Measurements from ENCODE around the gene FBXL20.
"Not testable (repeated sequence)": the region's sequence is repeated elsewhere in the genome, so short reads cannot be mapped to it uniquely, and the experiment has no call there.

FBXL20 gene

GRCh38 chr17:39357986-39358385 is 43.4 kb downstream of the FBXL20 start:
- Mint-ChIP-seq H3K9me3 (no peaks in the 10 kb centered on the region), H3K27ac (no peak overlapping the region), H3K4me3 (no peak overlapping the region), H3K4me1 (peaks cover 15% of the 10 kb centered on the region), H3K27me3 (no peaks in the 10 kb centered on the region), H3K36me3 (peaks cover 6% of the 10 kb centered on the region)
- no peak for ATAC-seq

DNA sequence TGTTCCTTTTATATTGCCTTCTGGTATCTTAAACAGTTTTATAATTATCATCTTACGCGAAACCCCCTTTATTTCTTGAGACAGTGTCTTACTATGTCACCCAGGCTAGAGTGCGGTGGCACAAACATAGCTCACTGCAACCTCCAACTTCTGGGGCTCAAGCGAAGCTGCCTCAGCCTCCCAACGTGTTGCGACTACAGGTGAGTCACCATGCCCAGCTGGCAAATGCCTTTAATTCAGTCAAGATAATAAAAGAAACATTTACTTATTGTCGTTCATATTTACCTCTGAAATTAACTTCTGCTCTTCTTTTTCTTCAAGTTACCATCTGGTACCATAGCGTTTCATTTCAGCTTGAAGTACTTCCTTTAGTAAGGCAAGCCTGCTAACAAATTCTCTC is 43.9 kb downstream of the FBXL20 start:
- no peak overlapping the region for H3K4me3 Mint-ChIP-seq
- H3K27ac Mint-ChIP-seq, result no peak overlapping the region
- no peak for ATAC-seq
- peaks cover 6% of the 10 kb centered on the region for H3K36me3 Mint-ChIP-seq
- no peaks in the 10 kb centered on the region for H3K27me3 Mint-ChIP-seq
- H3K4me1 Mint-ChIP-seq, result peaks cover 15% of the 10 kb centered on the region
- no peaks in the 10 kb centered on the region for H3K9me3 Mint-ChIP-seq

DNA sequence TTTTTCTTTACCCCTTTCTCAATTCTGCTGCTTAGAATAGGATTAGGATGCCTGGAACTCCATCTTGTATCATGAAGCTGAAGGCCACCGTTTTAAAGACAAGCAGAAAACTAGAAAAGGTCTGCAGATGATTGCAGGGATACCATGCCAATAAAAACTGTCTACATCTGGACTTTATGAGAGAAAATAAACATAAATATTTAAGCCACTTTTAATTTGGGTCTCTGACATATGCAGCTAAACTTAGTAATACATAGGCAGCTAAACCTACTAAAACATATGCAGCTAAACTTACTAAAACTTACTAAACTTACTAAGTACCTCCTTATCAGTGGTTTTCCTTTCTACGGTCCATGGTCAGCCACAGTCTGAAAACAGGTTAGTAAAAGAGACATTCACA is 48.4 kb downstream of the FBXL20 start:
- ATAC-seq, result no peak
- H3K36me3 Mint-ChIP-seq, result peaks cover 6% of the 10 kb centered on the region
- H3K27ac Mint-ChIP-seq, result no peak overlapping the region
- H3K4me1 Mint-ChIP-seq, result peaks cover 6% of the 10 kb centered on the region
- H3K27me3 Mint-ChIP-seq, result no peaks in the 10 kb centered on the region
- no peaks in the 10 kb centered on the region for H3K9me3 Mint-ChIP-seq
- H3K4me3 Mint-ChIP-seq, result no peak overlapping the region

DNA sequence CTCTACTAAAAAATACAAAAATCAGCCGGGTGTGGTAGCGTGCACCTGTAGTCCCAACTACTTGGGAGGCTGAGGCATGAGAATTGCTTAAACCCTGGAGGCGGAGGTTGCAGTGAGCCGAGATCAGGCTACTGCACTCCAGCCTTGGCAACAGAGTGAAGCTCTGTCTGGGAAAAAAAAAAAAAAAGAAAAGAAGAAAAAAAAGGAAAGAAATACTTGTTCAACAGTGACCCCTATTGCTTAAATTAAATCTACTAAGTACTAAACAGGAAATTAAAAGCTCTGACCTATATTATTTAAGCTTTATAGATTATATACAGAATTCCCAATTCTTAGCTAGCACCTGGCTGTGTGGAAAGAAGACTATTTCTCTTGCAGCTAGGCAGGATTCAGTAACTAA is 48.9 kb downstream of the FBXL20 start:
- H3K4me1 Mint-ChIP-seq, result peaks cover 6% of the 10 kb centered on the region
- peaks cover 4% of the 10 kb centered on the region for H3K36me3 Mint-ChIP-seq
- no peaks in the 10 kb centered on the region for H3K27me3 Mint-ChIP-seq
- H3K9me3 Mint-ChIP-seq, result no peaks in the 10 kb centered on the region
- no peak overlapping the region for H3K27ac Mint-ChIP-seq
- no peak overlapping the region for H3K4me3 Mint-ChIP-seq
- no peak for ATAC-seq

GRCh38 chr17:39351508-39351907 is 49.9 kb downstream of the FBXL20 start:
- H3K36me3 Mint-ChIP-seq, result no peaks in the 10 kb centered on the region
- no peak overlapping the region for H3K27ac Mint-ChIP-seq
- ATAC-seq, result no peak
- H3K9me3 Mint-ChIP-seq, result no peaks in the 10 kb centered on the region
- no peaks in the 10 kb centered on the region for H3K27me3 Mint-ChIP-seq
- peaks cover 6% of the 10 kb centered on the region for H3K4me1 Mint-ChIP-seq
- no peak overlapping the region for H3K4me3 Mint-ChIP-seq

DNA sequence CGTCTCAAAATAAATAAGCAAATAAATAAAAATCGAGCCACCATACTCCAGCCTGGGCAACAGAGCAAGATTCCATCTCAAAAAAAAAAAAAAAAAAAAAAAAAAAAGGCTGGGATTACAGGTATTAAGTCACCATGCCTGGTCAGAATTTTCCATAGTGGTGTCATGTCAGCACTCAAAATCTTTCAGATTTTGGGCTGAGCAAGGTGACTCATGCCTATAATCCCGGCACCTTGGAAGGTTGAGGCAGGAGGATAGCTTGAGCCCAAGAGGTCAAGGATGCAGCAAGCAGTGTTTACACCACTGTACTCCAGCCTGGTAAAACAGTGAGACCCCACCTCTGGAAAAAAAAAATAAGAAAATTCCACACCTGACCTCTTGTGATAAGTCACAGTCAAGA is 52.2 kb downstream of the FBXL20 start:
- Mint-ChIP-seq H3K4me3 (no peak overlapping the region), H3K4me1 (peaks cover 6% of the 10 kb centered on the region), H3K9me3 (no peaks in the 10 kb centered on the region), H3K27ac (no peak overlapping the region), H3K36me3 (no peaks in the 10 kb centered on the region), H3K27me3 (no peaks in the 10 kb centered on the region)
- ATAC-seq, result no peak

- not testable (repeated sequence) for H3K4me1 Mint-ChIP-seq, H3K36me3 Mint-ChIP-seq, ATAC-seq, H3K27ac Mint-ChIP-seq, H3K4me3 Mint-ChIP-seq, H3K27me3 Mint-ChIP-seq, H3K9me3 Mint-ChIP-seq
Measured at GRCh38 chr17:39346863-39347262, 54.6 kb downstream of the FBXL20 start.

- Mint-ChIP-seq H3K36me3 (no peaks in the 10 kb centered on the region), H3K27ac (no peak overlapping the region), H3K4me3 (no peak overlapping the region), H3K4me1 (peaks cover 5% of the 10 kb centered on the region), H3K9me3 (no peaks in the 10 kb centered on the region), H3K27me3 (no peaks in the 10 kb centered on the region)
- ATAC-seq, result no peak
Measured at GRCh38 chr17:39341541-39341940, 59.9 kb downstream of the FBXL20 start.

GRCh38 chr17:39340731-39341130 is 60.7 kb downstream of the FBXL20 start:
- no peaks in the 10 kb centered on the region for H3K36me3 Mint-ChIP-seq
- no peak overlapping the region for H3K4me3 Mint-ChIP-seq
- peaks cover 14% of the 10 kb centered on the region for H3K4me1 Mint-ChIP-seq
- H3K27ac Mint-ChIP-seq, result no peak overlapping the region
- H3K27me3 Mint-ChIP-seq, result no peaks in the 10 kb centered on the region
- no peaks in the 10 kb centered on the region for H3K9me3 Mint-ChIP-seq
- no peak for ATAC-seq

GRCh38 chr17:39339272-39339671 is 62.2 kb downstream of the FBXL20 start:
- Mint-ChIP-seq H3K9me3 (no peaks in the 10 kb centered on the region), H3K27me3 (no peaks in the 10 kb centered on the region), H3K36me3 (no peaks in the 10 kb centered on the region), H3K4me3 (no peak overlapping the region), H3K27ac (no peak overlapping the region), H3K4me1 (peaks cover 18% of the 10 kb centered on the region)
- ATAC-seq, result no peak

GRCh38 chr17:39337649-39338048 is 63.8 kb downstream of the FBXL20 start:
- not testable (repeated sequence) for H3K9me3 Mint-ChIP-seq, ATAC-seq, H3K4me3 Mint-ChIP-seq, H3K36me3 Mint-ChIP-seq, H3K27me3 Mint-ChIP-seq, H3K27ac Mint-ChIP-seq
- H3K4me1 Mint-ChIP-seq, result peaks cover 18% of the 10 kb centered on the region

DNA sequence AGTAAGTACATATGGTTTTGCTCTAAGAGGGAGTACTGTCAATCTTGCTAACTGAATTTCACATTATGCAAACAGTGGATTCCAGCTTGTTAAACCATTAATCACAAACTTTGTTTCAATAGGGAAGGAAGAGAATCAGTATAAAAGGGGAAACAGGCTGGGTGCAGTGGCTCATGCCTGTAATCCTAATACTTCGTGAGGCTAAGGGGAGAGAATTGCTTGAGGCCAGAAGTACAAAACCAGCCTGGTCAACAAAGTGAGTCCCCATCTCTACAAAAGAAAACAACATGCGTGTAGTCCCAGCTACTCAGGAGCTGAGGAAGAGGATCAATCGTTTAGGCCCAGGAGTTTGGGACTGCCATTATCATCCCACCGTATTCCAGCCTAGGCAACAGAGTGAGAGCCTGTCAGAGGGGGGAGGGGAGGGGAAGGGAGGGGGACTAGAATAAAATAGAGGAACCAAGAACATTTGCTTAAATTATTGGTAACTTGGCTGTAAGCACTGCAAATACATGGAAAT is 65.7 kb downstream of the FBXL20 start:
- Mint-ChIP-seq H3K4me3 (no peak overlapping the region), H3K9me3 (no peaks in the 10 kb centered on the region), H3K36me3 (no peaks in the 10 kb centered on the region), H3K4me1 (peaks cover 18% of the 10 kb centered on the region), H3K27me3 (no peaks in the 10 kb centered on the region), H3K27ac (peak overlapping the region; percentile 58)
- no peak for ATAC-seq

DNA sequence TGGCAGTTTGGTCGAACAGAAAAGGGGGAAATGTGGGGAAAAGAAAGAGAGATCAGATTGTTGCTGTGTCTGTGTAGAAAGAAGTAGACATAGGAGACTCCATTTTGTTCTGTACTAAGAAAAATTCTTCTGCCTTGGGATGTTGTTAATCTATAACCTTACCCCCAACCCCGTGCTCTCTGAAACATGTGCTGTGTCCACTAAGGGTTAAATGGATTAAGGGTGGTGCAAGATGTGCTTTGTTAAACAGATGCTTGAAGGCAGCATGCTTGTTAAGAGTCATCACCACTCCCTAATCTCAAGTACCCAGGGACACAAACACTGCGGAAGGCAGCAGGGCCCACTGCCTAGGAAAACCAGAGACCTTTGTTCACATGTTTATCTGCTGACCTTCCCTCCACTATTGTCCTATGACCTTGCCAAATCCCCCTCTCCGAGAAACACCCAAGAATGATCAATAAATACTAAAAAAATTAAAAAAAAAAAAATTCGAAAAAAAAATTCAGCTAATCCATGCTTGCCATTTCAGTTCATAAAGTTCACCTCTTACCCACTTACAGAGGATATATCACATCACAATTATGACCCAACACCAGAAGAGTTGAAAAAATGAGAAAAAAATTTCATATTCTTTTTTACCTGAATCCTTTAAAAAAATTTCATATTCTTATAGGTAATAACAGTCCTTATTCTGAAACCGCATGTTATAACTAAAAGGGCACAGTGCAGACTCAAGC is 67.2 kb downstream of the FBXL20 start:
- not testable (repeated sequence) for ATAC-seq, H3K4me3 Mint-ChIP-seq, H3K36me3 Mint-ChIP-seq, H3K27ac Mint-ChIP-seq, H3K27me3 Mint-ChIP-seq, H3K9me3 Mint-ChIP-seq
- peaks cover 18% of the 10 kb centered on the region for H3K4me1 Mint-ChIP-seq

GRCh38 chr17:39332092-39332491 is 69.3 kb downstream of the FBXL20 start:
- Mint-ChIP-seq H3K27ac (no peak overlapping the region), H3K9me3 (no peaks in the 10 kb centered on the region), H3K4me3 (no peak overlapping the region), H3K4me1 (peaks cover 20% of the 10 kb centered on the region), H3K27me3 (no peaks in the 10 kb centered on the region), H3K36me3 (no peaks in the 10 kb centered on the region)
- no peak for ATAC-seq

DNA sequence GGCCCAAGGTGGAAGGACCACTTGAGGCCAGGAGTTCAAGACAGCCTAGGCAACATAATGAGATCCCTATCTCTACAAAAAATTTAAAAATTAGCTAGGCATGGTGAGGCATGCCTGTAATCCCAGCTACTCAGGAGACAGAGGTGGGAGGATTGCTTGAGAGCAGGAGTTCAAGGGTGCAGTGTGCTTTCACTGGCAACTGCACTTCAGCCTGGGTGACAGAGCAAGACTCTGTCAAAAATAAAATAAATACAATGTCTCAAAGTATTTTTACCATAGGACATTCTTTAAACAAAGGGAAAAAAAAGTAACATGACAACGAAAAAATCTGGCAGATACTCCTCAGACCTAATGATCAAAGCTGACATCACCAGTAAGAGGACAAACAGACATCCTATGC is 72.6 kb downstream of the FBXL20 start:
- ATAC-seq, result no peak
- Mint-ChIP-seq H3K9me3 (no peaks in the 10 kb centered on the region), H3K27me3 (no peaks in the 10 kb centered on the region), H3K36me3 (no peaks in the 10 kb centered on the region), H3K4me3 (no peak overlapping the region), H3K4me1 (peaks cover 26% of the 10 kb centered on the region), H3K27ac (no peak overlapping the region)

DNA sequence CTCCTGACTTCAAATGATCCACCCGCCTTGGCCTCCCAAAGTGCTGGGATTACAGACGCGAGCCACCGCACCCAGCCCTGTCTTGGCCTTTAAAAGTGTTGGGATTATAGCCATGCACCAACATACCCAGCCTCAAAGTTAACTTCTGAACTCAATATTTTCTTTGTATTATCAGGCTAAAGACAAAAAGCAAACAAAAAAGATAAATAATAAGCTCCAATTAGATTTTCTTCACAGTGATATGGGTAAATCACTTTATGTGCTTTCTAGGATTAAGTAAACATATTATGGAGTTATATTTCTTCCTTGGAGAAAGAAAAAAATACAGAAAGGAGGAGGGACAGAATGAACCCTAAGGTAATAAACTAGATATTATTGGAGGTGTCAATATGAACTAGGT is 74.3 kb downstream of the FBXL20 start:
- no peak for ATAC-seq
- H3K4me3 Mint-ChIP-seq, result no peak overlapping the region
- no peaks in the 10 kb centered on the region for H3K9me3 Mint-ChIP-seq
- H3K36me3 Mint-ChIP-seq, result no peaks in the 10 kb centered on the region
- peaks cover 32% of the 10 kb centered on the region for H3K4me1 Mint-ChIP-seq
- H3K27me3 Mint-ChIP-seq, result no peaks in the 10 kb centered on the region
- H3K27ac Mint-ChIP-seq, result no peak overlapping the region

Data from stimulated activated memory B cell treated with anti-CD40 and anti-IgM and Interleukin-4, amounts not matched to agents 10 μg/mL and 1 μg/mL and 100 μg/mL, for 72 hours (primary cell).